Measurements from ENCODE around the gene MCAT.

- no peak for TF ChIP-seq CTCF (IDR thresholded peaks at IDR 0.05)
- TF ChIP-seq POLR2AphosphoS5 (IDR thresholded peaks at IDR 0.05; ENCODE audit: insufficient read depth in 1 of 2, low read depth in 1 of 2), result no peak
Observed at GRCh38 chr22:43085658-43086606, 57.3 kb downstream of the MCAT start.

All from vagina (tissue), 2 donors.